IPS-15b (cell line): Measurements from ENCODE around the gene PRAMEF1.

ENCODE experiments used
- H3K27me3 ChIP-seq: one replicate; pipeline ENCODE4 v1.6.1; 2013; ENCODE audit warnings: low read length; ENCODE audit not compliant: control insufficient read depth, insufficient read depth
- H3K36me3 ChIP-seq: one replicate; pipeline ENCODE4 v1.6.1; 2013; ENCODE audit warnings: low read length; ENCODE audit not compliant: control insufficient read depth, insufficient read depth
- H3K4me1 ChIP-seq: one replicate; pipeline ENCODE4 v1.6.1; 2013; ENCODE audit warnings: mild to moderate bottlenecking, low read length; ENCODE audit not compliant: control insufficient read depth, insufficient read depth
- H3K4me3 ChIP-seq: one replicate; pipeline ENCODE4 v1.5.1; 2013; ENCODE audit warnings: low read depth, low read length
- H3K9ac ChIP-seq: one replicate; pipeline ENCODE4 v1.6.1; 2013; ENCODE audit warnings: low read depth, mild to moderate bottlenecking, low read length
- H3K9me3 ChIP-seq: one replicate; pipeline ENCODE4 v1.6.1; 2013; ENCODE audit warnings: mild to moderate bottlenecking, low read length; ENCODE audit not compliant: control insufficient read depth, insufficient read depth

PRAMEF1 gene

GRCh38 chr1:12762766-12763165, 28.4 kb upstream of the PRAMEF1 start:
- Histone ChIP-seq H3K36me3 (no peaks in the 10 kb centered on the region), H3K4me3 (no peak overlapping the region), H3K9me3 (no peaks in the 10 kb centered on the region), H3K9ac (no peak overlapping the region), H3K27me3 (no peaks in the 10 kb centered on the region), H3K4me1 (peaks cover 2% of the 10 kb centered on the region)

GRCh38 chr1:12763479-12763878, 27.7 kb upstream of the PRAMEF1 start:
- no peaks in the 10 kb centered on the region for H3K27me3 ChIP-seq
- no peak overlapping the region for H3K4me3 ChIP-seq
- no peaks in the 10 kb centered on the region for H3K36me3 ChIP-seq
- no peak overlapping the region for H3K9ac ChIP-seq
- no peaks in the 10 kb centered on the region for H3K9me3 ChIP-seq
- peaks cover 2% of the 10 kb centered on the region for H3K4me1 ChIP-seq

GRCh38 chr1:12764016-12764415, 27.2 kb upstream of the PRAMEF1 start:
- H3K4me3 ChIP-seq, result no peak overlapping the region
- no peaks in the 10 kb centered on the region for H3K36me3 ChIP-seq
- peaks cover 2% of the 10 kb centered on the region for H3K4me1 ChIP-seq
- H3K27me3 ChIP-seq, result no peaks in the 10 kb centered on the region
- no peaks in the 10 kb centered on the region for H3K9me3 ChIP-seq
- H3K9ac ChIP-seq, result no peak overlapping the region

- H3K27me3 ChIP-seq, result no peaks in the 10 kb centered on the region
Measured at GRCh38 chr1:12769031-12769430, 22.2 kb upstream of the PRAMEF1 start.

GRCh38 chr1:12769976-12770505, 21.2 kb upstream of the PRAMEF1 start:
- H3K36me3 ChIP-seq, result no peaks in the 10 kb centered on the region
- no peak overlapping the region for H3K4me3 ChIP-seq
- no peaks in the 10 kb centered on the region for H3K9me3 ChIP-seq
- H3K4me1 ChIP-seq, result no peaks in the 10 kb centered on the region
- no peaks in the 10 kb centered on the region for H3K27me3 ChIP-seq
- H3K9ac ChIP-seq, result no peak overlapping the region

More at GRCh38 chr1:12769031-12769430, 22.2 kb upstream of the PRAMEF1 start:
- H3K36me3 ChIP-seq, result no peaks in the 10 kb centered on the region
- no peak overlapping the region for H3K4me3 ChIP-seq
- H3K4me1 ChIP-seq, result peaks cover 2% of the 10 kb centered on the region
- no peak overlapping the region for H3K9ac ChIP-seq
- no peaks in the 10 kb centered on the region for H3K9me3 ChIP-seq

GRCh38 chr1:12770620-12771019, 20.6 kb upstream of the PRAMEF1 start:
- H3K27me3 ChIP-seq, result no peaks in the 10 kb centered on the region
- no peaks in the 10 kb centered on the region for H3K36me3 ChIP-seq
- H3K4me1 ChIP-seq, result no peaks in the 10 kb centered on the region
- H3K4me3 ChIP-seq, result no peak overlapping the region
- no peak overlapping the region for H3K9ac ChIP-seq
- no peaks in the 10 kb centered on the region for H3K9me3 ChIP-seq

GRCh38 chr1:12771186-12771585, 20.0 kb upstream of the PRAMEF1 start:
- H3K4me3 ChIP-seq, result no peak overlapping the region
- H3K4me1 ChIP-seq, result no peaks in the 10 kb centered on the region
- H3K27me3 ChIP-seq, result no peaks in the 10 kb centered on the region
- H3K9me3 ChIP-seq, result no peaks in the 10 kb centered on the region
- no peak overlapping the region for H3K9ac ChIP-seq
- no peaks in the 10 kb centered on the region for H3K36me3 ChIP-seq

GRCh38 chr1:12772520-12772919, 18.7 kb upstream of the PRAMEF1 start:
- Histone ChIP-seq H3K27me3 (no peaks in the 10 kb centered on the region), H3K36me3 (no peaks in the 10 kb centered on the region), H3K4me3 (no peak overlapping the region), H3K9ac (no peak overlapping the region), H3K9me3 (no peaks in the 10 kb centered on the region), H3K4me1 (no peaks in the 10 kb centered on the region)

GRCh38 chr1:12773438-12773837, 17.8 kb upstream of the PRAMEF1 start, which contains the start of gene PRAMEF12:
Gene PRAMEF12 (plus strand): TSS chr1:12773738. CDS start chr1:12774868, 1,130 bp downstream.
- Histone ChIP-seq H3K9me3 (no peaks in the 10 kb centered on the region), H3K27me3 (no peaks in the 10 kb centered on the region), H3K9ac (no peak within 1 kb of the TSS), H3K4me3 (no peak within 1 kb of the TSS), H3K4me1 (no peaks in the 10 kb centered on the region), H3K36me3 (no peaks in the 10 kb centered on the region)

- Histone ChIP-seq H3K4me3 (no peak overlapping the region), H3K9ac (no peak overlapping the region), H3K27me3 (no peaks in the 10 kb centered on the region), H3K36me3 (no peaks in the 10 kb centered on the region), H3K4me1 (no peaks in the 10 kb centered on the region), H3K9me3 (no peaks in the 10 kb centered on the region)
Measured at GRCh38 chr1:12774801-12775345, 16.3 kb upstream of the PRAMEF1 start.

GRCh38 chr1:12775443-12775842, 15.8 kb upstream of the PRAMEF1 start:
- Histone ChIP-seq H3K27me3 (no peaks in the 10 kb centered on the region), H3K36me3 (no peaks in the 10 kb centered on the region), H3K4me1 (no peaks in the 10 kb centered on the region), H3K9ac (no peak overlapping the region), H3K4me3 (no peak overlapping the region), H3K9me3 (no peaks in the 10 kb centered on the region)

GRCh38 chr1:12776801-12777557, 14.2 kb upstream of the PRAMEF1 start:
- no peaks in the 10 kb centered on the region for H3K36me3 ChIP-seq
- H3K9ac ChIP-seq, result no peak overlapping the region
- no peaks in the 10 kb centered on the region for H3K9me3 ChIP-seq
- H3K4me3 ChIP-seq, result no peak overlapping the region
- no peaks in the 10 kb centered on the region for H3K4me1 ChIP-seq
- H3K27me3 ChIP-seq, result no peaks in the 10 kb centered on the region
